ENCODE data around the gene CCNQ.
A peak's percentile ranks its signal among the peaks of the same experiment; 100 is the strongest.

Gene CCNQ

DNA sequence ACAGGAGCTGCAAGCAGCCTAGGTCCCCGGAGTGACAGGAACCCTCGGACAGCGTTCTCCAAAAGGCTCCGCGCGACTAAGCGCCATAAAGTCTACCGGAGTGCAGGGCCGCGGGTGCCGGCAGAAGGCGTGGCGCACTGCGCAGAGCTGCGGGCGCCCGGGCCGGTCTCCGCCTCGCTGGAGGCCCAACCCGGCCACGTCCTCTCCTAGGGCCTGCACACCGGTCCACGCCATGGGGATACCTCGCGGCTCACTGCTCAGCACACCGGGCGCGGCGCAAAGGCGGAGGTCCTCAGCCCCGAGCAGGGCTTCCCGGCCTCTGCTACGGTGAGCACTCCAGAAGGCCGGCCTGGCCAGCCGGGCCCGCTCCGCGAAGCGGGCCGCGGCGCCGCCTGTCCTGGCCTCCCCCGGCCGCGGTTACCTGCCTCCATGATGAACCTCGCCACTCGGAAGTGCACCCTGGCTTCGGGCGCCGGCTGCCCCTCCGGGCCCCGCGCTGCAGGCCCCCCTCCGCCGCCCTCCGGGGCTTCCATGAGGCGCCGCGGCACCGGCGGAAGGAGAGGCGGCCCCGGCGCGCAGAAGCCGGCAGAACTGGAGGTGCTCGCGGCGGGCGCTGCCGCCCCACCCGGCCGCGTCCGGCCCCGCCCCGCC, at the start of gene CCNQ:
Gene CCNQ (minus strand): TSS at position 599 of the 651 bp plus-strand sequence. CDS start 66 bp downstream, at position 533.
- H3K4me3 ChIP-seq (ENCODE audit: low read depth, low read length): peak within 1 kb of the TSS; percentile 71
- DNase-seq (ENCODE audit: low read depth): peak; percentile 57
- TF ChIP-seq, protein P1, sequence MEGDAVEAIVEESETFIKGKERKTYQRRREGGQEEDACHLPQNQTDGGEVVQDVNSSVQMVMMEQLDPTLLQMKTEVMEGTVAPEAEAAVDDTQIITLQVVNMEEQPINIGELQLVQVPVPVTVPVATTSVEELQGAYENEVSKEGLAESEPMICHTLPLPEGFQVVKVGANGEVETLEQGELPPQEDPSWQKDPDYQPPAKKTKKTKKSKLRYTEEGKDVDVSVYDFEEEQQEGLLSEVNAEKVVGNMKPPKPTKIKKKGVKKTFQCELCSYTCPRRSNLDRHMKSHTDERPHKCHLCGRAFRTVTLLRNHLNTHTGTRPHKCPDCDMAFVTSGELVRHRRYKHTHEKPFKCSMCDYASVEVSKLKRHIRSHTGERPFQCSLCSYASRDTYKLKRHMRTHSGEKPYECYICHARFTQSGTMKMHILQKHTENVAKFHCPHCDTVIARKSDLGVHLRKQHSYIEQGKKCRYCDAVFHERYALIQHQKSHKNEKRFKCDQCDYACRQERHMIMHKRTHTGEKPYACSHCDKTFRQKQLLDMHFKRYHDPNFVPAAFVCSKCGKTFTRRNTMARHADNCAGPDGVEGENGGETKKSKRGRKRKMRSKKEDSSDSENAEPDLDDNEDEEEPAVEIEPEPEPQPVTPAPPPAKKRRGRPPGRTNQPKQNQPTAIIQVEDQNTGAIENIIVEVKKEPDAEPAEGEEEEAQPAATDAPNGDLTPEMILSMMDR (IDR thresholded peaks at IDR 0.05; ENCODE audit: low read depth, low read length): no peak
- peak; percentile 28 for TF ChIP-seq POLR2A (IDR thresholded peaks at IDR 0.05; ENCODE audit: extremely low read depth, insufficient read length)

DNA sequence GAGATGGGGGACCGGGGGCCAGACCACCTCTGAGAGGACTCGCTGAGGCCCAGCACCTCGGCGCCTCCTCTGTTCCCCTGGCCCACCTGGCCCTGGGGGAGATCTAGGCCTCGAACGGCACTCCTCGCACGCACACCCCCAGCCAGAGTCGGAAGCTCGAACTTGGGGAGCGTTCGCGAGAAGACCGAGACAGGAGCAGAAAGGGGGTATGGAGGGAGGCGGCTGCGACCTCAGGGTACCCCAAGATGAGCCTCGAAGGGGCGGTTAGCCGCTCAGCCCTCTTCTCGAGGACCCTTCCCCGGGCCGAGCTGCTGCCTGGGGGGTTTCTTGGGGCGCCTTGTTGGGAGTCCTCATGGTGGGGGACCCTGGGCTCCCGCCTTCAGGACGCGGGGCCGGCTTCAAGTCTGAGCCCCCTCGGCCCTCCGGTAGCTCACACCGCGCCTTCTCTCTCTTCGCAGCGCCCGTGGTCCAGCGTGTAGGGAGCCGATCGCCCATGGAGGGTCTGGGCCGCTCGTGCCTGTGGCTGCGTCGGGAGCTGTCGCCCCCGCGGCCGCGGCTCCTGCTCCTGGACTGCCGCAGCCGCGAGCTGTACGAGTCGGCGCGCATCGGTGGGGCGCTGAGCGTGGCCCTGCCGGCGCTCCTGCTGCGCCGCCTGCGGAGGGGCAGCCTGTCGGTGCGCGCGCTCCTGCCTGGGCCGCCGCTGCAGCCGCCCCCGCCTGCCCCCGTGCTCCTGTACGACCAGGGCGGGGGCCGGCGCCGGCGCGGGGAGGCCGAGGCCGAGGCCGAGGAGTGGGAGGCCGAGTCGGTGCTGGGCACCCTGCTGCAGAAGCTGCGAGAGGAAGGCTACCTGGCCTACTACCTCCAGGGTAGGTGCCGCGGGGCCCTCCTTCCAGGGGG, 48.8 kb upstream of the CCNQ start:
- no peak overlapping the region for H3K4me3 ChIP-seq (ENCODE audit: low read depth, low read length)
- TF ChIP-seq POLR2A (IDR thresholded peaks at IDR 0.05; ENCODE audit: extremely low read depth, insufficient read length) (no peak), MYC (IDR thresholded peaks at IDR 0.05; ENCODE audit: low read depth, low read length) (no peak), MAX (IDR thresholded peaks at IDR 0.05; ENCODE audit: low read depth, low read length) (no peak)
- TF ChIP-seq, protein P1 (IDR thresholded peaks at IDR 0.05; ENCODE audit: low read depth, low read length): no peak
- no peak for DNase-seq (ENCODE audit: low read depth)

- TF ChIP-seq, protein P1 (IDR thresholded peaks at IDR 0.05; ENCODE audit: low read depth, low read length): no peak
- no peak for TF ChIP-seq MAX (IDR thresholded peaks at IDR 0.05; ENCODE audit: low read depth, low read length)
- TF ChIP-seq POLR2A (IDR thresholded peaks at IDR 0.05; ENCODE audit: extremely low read depth, insufficient read length): no peak
- TF ChIP-seq MYC (IDR thresholded peaks at IDR 0.05; ENCODE audit: low read depth, low read length): no peak
These were observed 47.9 kb upstream of the CCNQ start, which contains the start of gene DUSP9 for GRCh38 chrX:153646620-153647373. Gene DUSP9, plus strand, starts transcription at chrX:153647203. Its CDS starts 751 bp downstream, at chrX:153647954.

DNA sequence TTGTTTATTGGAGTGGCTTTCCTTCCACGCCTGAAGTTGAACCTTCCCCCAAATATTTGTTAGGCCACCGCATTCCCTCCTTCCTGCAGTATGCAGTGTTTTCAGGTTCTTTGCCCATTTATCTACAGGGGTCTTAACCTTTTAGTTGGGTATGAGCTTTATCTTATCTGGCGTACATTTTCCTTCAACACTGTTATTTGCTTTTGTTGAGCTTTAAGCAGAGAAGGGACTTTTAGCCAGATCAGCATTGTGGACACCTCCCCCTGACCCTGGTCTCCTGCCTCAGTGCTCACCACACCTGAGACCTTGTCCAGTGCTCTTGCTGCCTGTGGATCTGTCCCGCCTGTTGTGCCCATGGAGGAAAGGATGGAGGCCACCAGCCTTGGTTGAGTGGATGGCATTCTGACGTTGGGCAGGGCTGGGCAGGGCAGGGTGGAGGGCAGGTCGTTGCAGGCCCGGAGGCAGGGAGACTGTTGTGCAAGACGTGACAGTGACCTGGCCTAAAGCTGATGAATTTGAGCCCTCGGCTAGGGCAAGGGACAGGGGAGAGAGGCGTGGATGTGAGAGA, 47.1 kb upstream of the CCNQ start:
- no peak for DNase-seq (ENCODE audit: low read depth)
- no peak for TF ChIP-seq MAX (IDR thresholded peaks at IDR 0.05; ENCODE audit: low read depth, low read length)
- TF ChIP-seq, protein P1 (IDR thresholded peaks at IDR 0.05; ENCODE audit: low read depth, low read length): no peak
- TF ChIP-seq POLR2A (IDR thresholded peaks at IDR 0.05; ENCODE audit: extremely low read depth, insufficient read length): no peak
- TF ChIP-seq MYC (IDR thresholded peaks at IDR 0.05; ENCODE audit: low read depth, low read length): no peak

More at GRCh38 chrX:153646620-153647373, 47.9 kb upstream of the CCNQ start, which contains the start of gene DUSP9:
- peak; percentile 57 for DNase-seq (ENCODE audit: low read depth)
- H3K4me3 ChIP-seq (ENCODE audit: low read depth, low read length): no peak within 1 kb of the TSS

GRCh38 chrX:153645151-153645550, 46.2 kb upstream of the CCNQ start:
- no peak overlapping the region for H3K4me3 ChIP-seq (ENCODE audit: low read depth, low read length)
- no peak for DNase-seq (ENCODE audit: low read depth)
- TF ChIP-seq, protein P1 (IDR thresholded peaks at IDR 0.05; ENCODE audit: low read depth, low read length): no peak
- TF ChIP-seq MAX (IDR thresholded peaks at IDR 0.05; ENCODE audit: low read depth, low read length): no peak
- TF ChIP-seq POLR2A (IDR thresholded peaks at IDR 0.05; ENCODE audit: extremely low read depth, insufficient read length): no peak
- no peak for TF ChIP-seq MYC (IDR thresholded peaks at IDR 0.05; ENCODE audit: low read depth, low read length)

More for the DNA sequence above, 47.1 kb upstream of the CCNQ start:
- H3K4me3 ChIP-seq (ENCODE audit: low read depth, low read length): no peak overlapping the region

Data from NB4 (cell line).